IMR-90 (cell line): ENCODE results near the gene G3BP2. TPM values are rescaled to one million over a fixed set of nuclear protein-coding genes. Genes with fewer than 3 reads are reported as not detected.

Experiments
- ATAC-seq: fragments of 200-7000 bp; cut with Tn5 transposase; 2 replicates; pipeline ENCODE4 v1.9.1; 2020; ENCODE audit warnings: low read depth, mild to moderate bottlenecking, moderate library complexity
- BruUV-seq: library from RNA; stranded (reverse); fragments of 400-500 nt; replicated peaks from 2 replicates; lab custom pipeline; 2021; lab: Mats Ljungman, UMichigan
- CTCF ChIA-PET: fragments of 300-600 bp; formaldehyde crosslinking; extraction: SDS; loops from one replicate; lab custom pipeline; 2021; ENCODE audit warnings: antibody characterized with exemption; lab: Yijun Ruan, JAX
- POLR2A ChIA-PET: fragments of 300-600 bp; sonication (Branson Sonifier 250); formaldehyde crosslinking; loops from one replicate; lab custom pipeline; 2022; ENCODE audit warnings: antibody characterized with exemption; ENCODE audit not compliant: unreplicated experiment; lab: Charles Lee
- DNase-seq: peaks from one replicate; pipeline ENCODE4 v3.0.0; 2013
- H2AFZ ChIP-seq: replicated peaks from 2 replicates; pipeline ENCODE3; 2013; ENCODE audit warnings: low read length, mild to moderate bottlenecking; ENCODE audit not compliant: poor library complexity
- H2AK5ac ChIP-seq: 2 replicates; pipeline ENCODE4 v1.6.1; 2013; ENCODE audit warnings: low read depth, low read length, inconsistent platforms
- H2AK9ac ChIP-seq: replicated peaks from 2 replicates; pipeline ENCODE3; 2013; ENCODE audit warnings: mild to moderate bottlenecking, low read depth, low read length, moderate library complexity; ENCODE audit not compliant: poor library complexity
- H2BK120ac ChIP-seq: 2 replicates; pipeline ENCODE4 v1.6.1; 2013; ENCODE audit warnings: low read depth, low read length, inconsistent platforms
- H2BK15ac ChIP-seq: 3 replicates; pipeline ENCODE4 v1.6.1; 2013; ENCODE audit warnings: low read depth, low read length, inconsistent platforms
- H2BK20ac ChIP-seq: 2 replicates; pipeline ENCODE4 v1.6.1; 2013; ENCODE audit warnings: low read depth, mild to moderate bottlenecking, inconsistent platforms, low read length, moderate library complexity
- H2BK5ac ChIP-seq: 2 replicates; pipeline ENCODE4 v1.6.1; 2013; ENCODE audit warnings: mild to moderate bottlenecking, low read depth, low read length, inconsistent platforms; ENCODE audit not compliant: poor library complexity, severe bottlenecking
- H3K14ac ChIP-seq: replicated peaks from 2 replicates; pipeline ENCODE4 v1.6.1; 2013; ENCODE audit warnings: low read depth, low read length, inconsistent platforms
- H3K18ac ChIP-seq: 2 replicates; pipeline ENCODE4 v1.6.1; 2013; ENCODE audit warnings: low read depth, low read length, control low read depth
- H3K23ac ChIP-seq: 2 replicates; pipeline ENCODE4 v1.6.1; 2013; ENCODE audit warnings: low read depth, low read length, inconsistent platforms
- H3K27ac ChIP-seq: 2 replicates; pipeline ENCODE4 v1.5.1; 2013; ENCODE audit warnings: mild to moderate bottlenecking, control low read depth, low read length; ENCODE audit not compliant: insufficient read depth
- H3K27me3 ChIP-seq: 2 replicates; pipeline ENCODE4 v1.6.1; 2013; ENCODE audit warnings: low read length; ENCODE audit not compliant: control insufficient read depth, insufficient read depth
- H3K36me3 ChIP-seq: 2 replicates; pipeline ENCODE4 v1.6.1; 2013; ENCODE audit warnings: low read length, mixed read lengths; ENCODE audit not compliant: control insufficient read depth, insufficient read depth
- H3K4ac ChIP-seq: 2 replicates; pipeline ENCODE4 v1.6.1; 2013; ENCODE audit warnings: low read depth, low read length, inconsistent platforms
- H3K4me1 ChIP-seq: 2 replicates; pipeline ENCODE4 v1.6.1; 2013; ENCODE audit warnings: low read length, mixed read lengths; ENCODE audit not compliant: control insufficient read depth, insufficient read depth
- H3K4me2 ChIP-seq: 2 replicates; pipeline ENCODE4 v1.6.1; 2013; ENCODE audit warnings: low read depth, mild to moderate bottlenecking, control low read depth, low read length, moderate library complexity
- H3K4me3 ChIP-seq: 2 replicates; pipeline ENCODE4 v1.5.1; 2013; ENCODE audit warnings: low read depth, mild to moderate bottlenecking, control low read depth, low read length, moderate library complexity; ENCODE audit not compliant: insufficient read depth
- H3K56ac ChIP-seq: 2 replicates; pipeline ENCODE4 v1.6.1; 2013; ENCODE audit warnings: low read length, inconsistent platforms; ENCODE audit not compliant: insufficient read depth; ENCODE audit errors: extremely low read depth
- H3K79me1 ChIP-seq, 2 experiments: 2 replicates each; pipeline ENCODE4 v1.6.1; 2013; ENCODE audit warnings: low read length in 2 of 2, inconsistent platforms in 1 of 2, low read depth in 1 of 2
- H3K9ac ChIP-seq: 2 replicates; pipeline ENCODE4 v1.6.1; 2013; ENCODE audit warnings: low read depth, low read length, control low read depth
- H3K9me1 ChIP-seq: 2 replicates; pipeline ENCODE4 v1.6.1; 2013; ENCODE audit warnings: low read length, inconsistent platforms; ENCODE audit not compliant: insufficient read depth
- H3K9me3 ChIP-seq: 2 replicates; pipeline ENCODE4 v1.6.1; 2013; ENCODE audit warnings: low read length; ENCODE audit not compliant: control insufficient read depth, insufficient read depth
- H4K20me1 ChIP-seq: 2 replicates; pipeline ENCODE4 v1.6.1; 2013; ENCODE audit warnings: low read length, inconsistent platforms; ENCODE audit not compliant: insufficient read depth
- H4K5ac ChIP-seq: 2 replicates; pipeline ENCODE4 v1.6.1; 2013; ENCODE audit warnings: mild to moderate bottlenecking, low read depth, low read length, control low read depth
- H4K8ac ChIP-seq, 2 experiments: 2 replicates each; pipeline ENCODE4 v1.6.1; 2013; ENCODE audit warnings: low read depth in 2 of 2, low read length in 2 of 2, control low read depth in 1 of 2, inconsistent platforms in 1 of 2
- H4K91ac ChIP-seq: 2 replicates; pipeline ENCODE4 v1.6.1; 2013; ENCODE audit warnings: low read depth, low read length, inconsistent platforms; ENCODE audit not compliant: insufficient read depth
- CHD1 ChIP-seq: IDR thresholded peaks from 2 replicates; pipeline ENCODE4 v1.6.1; 2012; ENCODE audit warnings: low read depth, low read length, improper control_type of control experiment
- MAFK ChIP-seq: IDR thresholded peaks from 2 replicates; pipeline ENCODE4 v1.6.1; 2012; ENCODE audit warnings: low read depth, low read length, improper control_type of control experiment
- RFX5 ChIP-seq: IDR thresholded peaks from 2 replicates; pipeline ENCODE4 v1.8.0; 2012; ENCODE audit warnings: low read depth, mild to moderate bottlenecking, low read length, moderate library complexity
- WGBS, 2 experiments: methylation state at CpG; one replicate each; pipeline versions ENCODE4 v1.1.5 to v1.1.7; 2013; ENCODE audit warnings: missing lambda C conversion rate in 2 of 2; ENCODE audit not compliant: insufficient read length in 1 of 2; ENCODE audit errors: extremely low coverage in 2 of 2; 5-methylcytosine and 5-hydroxymethylcytosine counted together
- dilution Hi-C: fragments of 300-500 bp; cut with HindIII; formaldehyde crosslinking; loops from one replicate; pipeline ENCODE4 v1.14.3; 2018; ENCODE audit warnings: low sequenced_read_pairs; ENCODE audit not compliant: unreplicated experiment
- in situ Hi-C: fragments of 300-500 bp; cut with MboI; formaldehyde crosslinking; loops from 3 replicates; pipeline ENCODE4 v1.14.3; 2019; ENCODE audit warnings: low sequenced_read_pairs, inconsistent platforms, mixed read lengths
- intact Hi-C: fragments of 100-400 bp; cut with micrococcal nuclease; formaldehyde crosslinking; loops from 2 replicates; pipeline ENCODE4 v1.10.0; 2022
- polyA plus RNA-seq, 3 experiments: library from polyadenylated mRNA; depleted of rRNA; stranded (reverse); fragments of >200 nt; gene quantifications; 2 replicates each; pipeline ENCODE4 v1.2.3, GENCODE V29; 2012; ENCODE audit warnings: low replicate concordance in 1 of 3
- total RNA-seq: library from RNA; depleted of rRNA; stranded (reverse); fragments of >200 nt; gene quantifications from 2 replicates; pipeline ENCODE4 v1.2.3, GENCODE V29; 2012

Gene G3BP2
- total and polyA plus RNA-seq, 2 of the 4 experiments (the other 2 are of a cell fraction), result 80.5 to 183 TPM

GRCh38 chr4:75655562-75655961 lies 17.6 kb downstream of the G3BP2 start:
- H3K27me3 ChIP-seq, result no peaks in the 10 kb centered on the region
- H3K18ac ChIP-seq, result no peak overlapping the region
- H3K14ac ChIP-seq, result no peak overlapping the region
- no peaks in the 10 kb centered on the region for H3K9me1 ChIP-seq
- H3K9me3 ChIP-seq, result no peaks in the 10 kb centered on the region
- H2BK15ac ChIP-seq, result no peak overlapping the region
- in situ Hi-C loops, result no loop called here
- H4K20me1 ChIP-seq, result peaks cover 18% of the 10 kb centered on the region; the same call in 1 of the 2 replicates
- H2BK20ac ChIP-seq, result no peak overlapping the region
- DNase-seq (no peak), ATAC-seq (no peak)
- H3K23ac ChIP-seq, result no peak overlapping the region
- H2BK120ac ChIP-seq, result no peak overlapping the region
- H2AK5ac ChIP-seq, result no peak overlapping the region
- dilution Hi-C loops, result no loop called here
- no peak overlapping the region for H3K4ac ChIP-seq
- no peak overlapping the region for H2AK9ac ChIP-seq
- no TSS peak for BruUV-seq
- intact Hi-C loops, result loop anchor here (2.0 to 10.0 kb wide), 4 partner anchors 67 to 319 kb away; partner anchors contain the start of genes NAAA and USO1
- ChIA-PET POLR2A (no interaction called here), CTCF (interaction anchor here (0.6 kb wide), 1 partner anchor 172 kb away, joined by 3 read pairs; no protein-coding TSS in a partner anchor)
- no peak overlapping the region for H3K4me3 ChIP-seq
- no peak overlapping the region for H2AFZ ChIP-seq
- no peaks in the 10 kb centered on the region for H3K4me1 ChIP-seq
- no peak overlapping the region for H3K4me2 ChIP-seq
- no peak overlapping the region for H4K5ac ChIP-seq
- no peak overlapping the region for H2BK5ac ChIP-seq
- H4K8ac ChIP-seq, result no peak overlapping the region
- H4K91ac ChIP-seq, result no peak overlapping the region
- TF ChIP-seq CHD1, result no peak
- no peak for TF ChIP-seq MAFK
- TF ChIP-seq RFX5, result no peak
- no peak overlapping the region for H3K9ac ChIP-seq
- no peak overlapping the region for H3K27ac ChIP-seq
- H3K36me3 ChIP-seq, result peaks cover 21% of the 10 kb centered on the region
- no peak overlapping the region for H3K56ac ChIP-seq
- H3K79me1 ChIP-seq, result peaks cover 20 to 40% of the 10 kb centered on the region in 2 experiments
- 100% methylated on average over 1 of the region's 2 CpGs; no CpG with 5 or more reads in 1 of the 2 experiments for WGBS, 2 experiments
